PC-9 (cell line): ENCODE measurements around the gene EYS.

Experiments used
- CTCF ChIP-seq: fragments of 200-600 bp; sonication (generic); conservative IDR thresholded peaks from 2 replicates; pipeline ENCODE4 v1.6.1; 2017; ENCODE audit warnings: mixed run types, antibody characterized with exemption, mild to moderate bottlenecking, moderate library complexity
- EZH2 ChIP-seq: fragments of 200-600 bp; sonication (generic); IDR thresholded peaks from 2 replicates; pipeline ENCODE4 v1.8.0; 2017; ENCODE audit warnings: antibody characterized with exemption, low read depth

- TF ChIP-seq CTCF, result no peak
- TF ChIP-seq EZH2, result no peak
These were observed 2023.9 kb downstream of the EYS start for GRCh38 chr6:63683071-63683603.
